NCI-H345 (cell line): ENCODE results near the gene PREB.
"Not testable (repeated sequence)": the region's sequence is repeated elsewhere in the genome, so short reads cannot be mapped to it uniquely, and the experiment has no call there.

Experiments used
- DNase-seq: peaks from one replicate; lab custom pipeline; 2025; lab: John Stamatoyannopoulos, UW

PREB gene

GRCh38 chr2:27126252-27126710 is 8.2 kb downstream of the PREB start:
- DNase-seq = no peak

GRCh38 chr2:27125104-27125503 is 9.3 kb downstream of the PREB start:
- DNase-seq = no peak

- peak; percentile 50 for DNase-seq
Measured at GRCh38 chr2:27123302-27124150, 10.9 kb downstream of the PREB start, which contains the start of gene ABHD1. Gene ABHD1 (plus strand): TSS chr2:27123815. CDS start chr2:27123949, 134 bp downstream.

- DNase-seq = no peak
Measured at GRCh38 chr2:27122791-27123190, 11.6 kb downstream of the PREB start.

- DNase-seq = no peak
Measured at GRCh38 chr2:27121906-27122305, 12.5 kb downstream of the PREB start.

- DNase-seq = not testable (repeated sequence)
Measured at GRCh38 chr2:27119330-27119670, 15.1 kb downstream of the PREB start.

- peak; percentile 23 for DNase-seq
Measured at GRCh38 chr2:27118525-27119329, 15.7 kb downstream of the PREB start, which contains the start of gene CGREF1. Gene CGREF1 (minus strand): TSS chr2:27119128. CDS start chr2:27104366, 14,762 bp downstream.

- DNase-seq = no peak
Measured at GRCh38 chr2:27117995-27118524, 16.4 kb downstream of the PREB start.

- DNase-seq = no peak
Measured at GRCh38 chr2:27115519-27115918, 18.9 kb downstream of the PREB start.

GRCh38 chr2:27111392-27112078 is 22.9 kb downstream of the PREB start:
- not testable (repeated sequence) for DNase-seq

- DNase-seq = not testable (repeated sequence)
Measured at GRCh38 chr2:27110603-27111352, 23.7 kb downstream of the PREB start.

GRCh38 chr2:27109083-27109482 is 25.4 kb downstream of the PREB start:
- DNase-seq = no peak

- no peak for DNase-seq
Measured at GRCh38 chr2:27108221-27108620, 26.2 kb downstream of the PREB start.

GRCh38 chr2:27105981-27106380 is 28.5 kb downstream of the PREB start:
- no peak for DNase-seq

GRCh38 chr2:27102329-27102728 is 32.1 kb downstream of the PREB start:
- DNase-seq = no peak

- DNase-seq = no peak
Measured at GRCh38 chr2:27100036-27100435, 34.4 kb downstream of the PREB start.

- DNase-seq = no peak
Measured at GRCh38 chr2:27099334-27099955, 35.0 kb downstream of the PREB start.

- no peak for DNase-seq
Measured at GRCh38 chr2:27097341-27097740, 37.1 kb downstream of the PREB start.

- DNase-seq = no peak
Measured at GRCh38 chr2:27096748-27097297, 37.6 kb downstream of the PREB start.
